Natural killer cell treated with Interleukin-12 subunit alpha and Interleukin-12 subunit beta and Interleukin-15 and Interleukin-18, amount 100 ng/mL, for 72 hours (primary cell): ENCODE results near the gene C2CD2L. TPM values are rescaled to one million over a fixed set of nuclear protein-coding genes. Genes with fewer than 3 reads are reported as not detected.
A peak's percentile ranks its signal among the peaks of the same experiment; 100 is the strongest.

Experiments used
- ATAC-seq, 2 donors: fragments of 150-1000 bp; cut with Tn5 transposase in 1 of 2; sonication (Bioruptor Pico), chemical (Tn5 transposase) in 1 of 2; 2 replicates each; pipeline ENCODE4 v1.10.0; 2021
- DNase-seq: peaks from one replicate; pipeline ENCODE4 v3.0.0; 2022; ENCODE audit warnings: low spot score
- H3K27ac Mint-ChIP-seq, 2 donors: 1 replicate in 1 of 2; 2 replicates in 1 of 2; pipeline ENCODE4 v1.8.0; 2022; ENCODE audit warnings: mixed read lengths in 2 of 2, mild to moderate bottlenecking in 1 of 2, moderate library complexity in 1 of 2
- H3K27me3 Mint-ChIP-seq, 2 donors: 1 replicate in 1 of 2; 2 replicates in 1 of 2; pipeline ENCODE4 v1.8.0; 2022; ENCODE audit warnings: mixed read lengths in 2 of 2
- H3K36me3 Mint-ChIP-seq: one replicate; pipeline ENCODE4 v1.8.0; 2022; ENCODE audit warnings: mixed read lengths
- H3K4me1 Mint-ChIP-seq, 2 donors: 1 replicate in 1 of 2; 2 replicates in 1 of 2; pipeline ENCODE4 v1.8.0; 2022; ENCODE audit warnings: low read depth in 2 of 2, mixed read lengths in 2 of 2, mild to moderate bottlenecking in 1 of 2
- H3K4me3 Mint-ChIP-seq: one replicate; pipeline ENCODE4 v1.8.0; 2022; ENCODE audit warnings: mixed read lengths
- H3K9me3 Mint-ChIP-seq: 2 replicates; pipeline ENCODE4 v1.8.0; 2022; ENCODE audit warnings: mixed read lengths
- total RNA-seq, 2 donors: library from RNA; stranded (reverse); gene quantifications; one replicate each; pipeline ENCODE4 v1.2.3, GENCODE V29; 2022

The C2CD2L gene
- total RNA-seq, 2 donors from 2014 or later, result 37.9 to 58.4 TPM

DNA sequence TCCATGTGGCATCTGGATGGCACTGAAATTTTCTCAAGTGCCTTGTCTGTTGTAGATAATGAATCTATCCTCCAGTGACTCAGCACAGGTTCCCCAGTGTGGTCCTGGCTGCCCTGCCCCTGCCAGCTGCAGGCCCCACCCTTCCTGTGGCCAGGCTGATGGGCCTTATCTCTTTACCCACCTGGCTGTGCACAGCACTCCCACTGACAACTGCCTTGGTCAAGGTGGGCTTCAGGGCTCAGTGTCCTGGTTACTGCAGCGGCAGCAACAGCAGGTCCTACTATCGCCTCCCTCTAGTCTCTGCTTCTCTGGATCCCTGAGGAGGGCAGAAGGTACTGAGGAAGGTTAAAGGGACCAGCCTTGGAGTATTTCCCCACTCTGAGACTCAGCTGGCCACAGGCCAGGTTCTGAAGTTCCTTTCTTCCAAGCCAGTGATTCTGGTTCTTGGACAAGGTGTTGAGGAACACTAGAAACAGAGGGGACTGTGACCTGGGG is 19.4 kb upstream of the C2CD2L start:
- Mint-ChIP-seq H3K27me3 (no peaks in the 10 kb centered on the region), H3K27ac (peak overlapping the region; percentile 7 to 48), H3K4me1 (peaks cover 22 to 35% of the 10 kb centered on the region in 2 donors)

DNA sequence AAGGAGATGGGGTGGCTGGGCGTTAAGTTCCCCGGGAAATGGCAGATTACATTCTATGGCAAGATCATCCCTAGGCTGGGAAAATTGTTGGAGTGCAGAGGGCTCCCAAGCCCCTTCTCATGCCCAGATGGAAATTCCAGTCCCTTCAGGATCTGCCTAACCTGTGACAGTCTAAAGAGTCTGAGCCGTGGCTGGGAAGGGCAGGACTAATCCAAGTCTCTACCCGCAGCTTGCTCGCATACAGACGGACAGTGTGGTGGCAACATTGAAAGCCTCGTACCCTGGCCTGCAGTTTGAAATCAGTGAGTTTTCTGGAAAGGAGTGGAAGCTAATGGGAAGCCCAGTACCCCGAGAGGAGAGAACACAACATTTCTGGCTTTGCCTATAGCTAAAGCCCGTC is 18.7 kb upstream of the C2CD2L start:
- Mint-ChIP-seq H3K4me1 (peaks cover 25 to 38% of the 10 kb centered on the region in 2 donors), H3K4me3 (no peak overlapping the region), H3K9me3 (no peaks in the 10 kb centered on the region), H3K27me3 (no peaks in the 10 kb centered on the region), H3K27ac (peak overlapping the region in 1 of 2 donors; percentile 7), H3K36me3 (peaks cover 2% of the 10 kb centered on the region)
- ATAC-seq (no peak), DNase-seq (no peak)

More for the DNA sequence above, 19.4 kb upstream of the C2CD2L start:
- H3K9me3 Mint-ChIP-seq, result no peaks in the 10 kb centered on the region
- H3K4me3 Mint-ChIP-seq, result peak overlapping the region; percentile 15
- no peaks in the 10 kb centered on the region for H3K36me3 Mint-ChIP-seq
- no peak for DNase-seq
- no peak for ATAC-seq

DNA sequence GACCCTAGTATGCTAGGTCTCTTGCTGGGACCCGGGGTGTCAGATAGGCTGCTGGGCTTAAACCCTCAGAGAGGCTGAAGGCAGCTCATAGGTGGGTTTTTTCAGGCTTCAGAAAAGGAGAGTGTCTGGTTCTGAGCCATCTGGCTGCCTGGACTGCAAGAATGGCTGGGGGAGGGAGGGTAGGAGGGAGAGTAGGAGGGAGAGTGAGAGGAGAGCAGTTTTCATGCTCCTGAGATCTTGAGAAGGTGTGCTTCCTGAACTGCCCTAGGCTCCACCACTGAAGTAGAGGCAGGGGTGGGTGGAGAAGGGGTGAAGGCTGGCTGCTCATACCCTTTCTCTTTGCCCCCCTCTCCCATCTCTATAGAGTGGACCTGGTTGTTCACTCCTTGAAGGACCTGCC is 17.8 kb upstream of the C2CD2L start:
- DNase-seq (no peak), ATAC-seq (no peak)
- H3K4me3 Mint-ChIP-seq, result no peak overlapping the region
- H3K27me3 Mint-ChIP-seq, result no peaks in the 10 kb centered on the region
- no peak overlapping the region for H3K27ac Mint-ChIP-seq
- no peaks in the 10 kb centered on the region for H3K9me3 Mint-ChIP-seq
- H3K4me1 Mint-ChIP-seq, result peaks cover 30 to 42% of the 10 kb centered on the region in 2 donors
- peaks cover 8% of the 10 kb centered on the region for H3K36me3 Mint-ChIP-seq

DNA sequence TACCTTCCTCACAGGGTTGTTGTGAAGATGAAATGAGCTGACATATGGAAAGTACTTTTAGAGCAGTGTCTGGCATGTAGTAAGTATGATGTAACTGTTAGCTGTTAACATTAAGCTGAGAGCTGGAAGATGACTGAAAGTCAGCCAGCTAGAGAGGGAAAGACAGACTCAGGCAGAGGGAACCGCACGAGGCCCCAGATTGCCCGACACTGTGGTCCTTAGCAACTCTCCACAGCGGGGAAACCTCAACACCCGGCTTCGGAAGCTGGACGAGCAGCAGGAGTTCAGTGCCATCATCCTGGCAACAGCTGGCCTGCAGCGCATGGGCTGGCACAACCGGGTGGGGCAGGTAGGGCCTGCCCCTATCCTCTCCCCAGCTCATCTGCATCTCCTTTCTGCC is 16.0 kb upstream of the C2CD2L start:
- Mint-ChIP-seq H3K9me3 (no peaks in the 10 kb centered on the region), H3K36me3 (peaks cover 8% of the 10 kb centered on the region), H3K27ac (peak overlapping the region in 1 of 2 donors; percentile 93), H3K4me1 (peaks cover 31 to 36% of the 10 kb centered on the region in 2 donors), H3K4me3 (no peak overlapping the region), H3K27me3 (no peaks in the 10 kb centered on the region)
- DNase-seq (no peak), ATAC-seq (no peak)

DNA sequence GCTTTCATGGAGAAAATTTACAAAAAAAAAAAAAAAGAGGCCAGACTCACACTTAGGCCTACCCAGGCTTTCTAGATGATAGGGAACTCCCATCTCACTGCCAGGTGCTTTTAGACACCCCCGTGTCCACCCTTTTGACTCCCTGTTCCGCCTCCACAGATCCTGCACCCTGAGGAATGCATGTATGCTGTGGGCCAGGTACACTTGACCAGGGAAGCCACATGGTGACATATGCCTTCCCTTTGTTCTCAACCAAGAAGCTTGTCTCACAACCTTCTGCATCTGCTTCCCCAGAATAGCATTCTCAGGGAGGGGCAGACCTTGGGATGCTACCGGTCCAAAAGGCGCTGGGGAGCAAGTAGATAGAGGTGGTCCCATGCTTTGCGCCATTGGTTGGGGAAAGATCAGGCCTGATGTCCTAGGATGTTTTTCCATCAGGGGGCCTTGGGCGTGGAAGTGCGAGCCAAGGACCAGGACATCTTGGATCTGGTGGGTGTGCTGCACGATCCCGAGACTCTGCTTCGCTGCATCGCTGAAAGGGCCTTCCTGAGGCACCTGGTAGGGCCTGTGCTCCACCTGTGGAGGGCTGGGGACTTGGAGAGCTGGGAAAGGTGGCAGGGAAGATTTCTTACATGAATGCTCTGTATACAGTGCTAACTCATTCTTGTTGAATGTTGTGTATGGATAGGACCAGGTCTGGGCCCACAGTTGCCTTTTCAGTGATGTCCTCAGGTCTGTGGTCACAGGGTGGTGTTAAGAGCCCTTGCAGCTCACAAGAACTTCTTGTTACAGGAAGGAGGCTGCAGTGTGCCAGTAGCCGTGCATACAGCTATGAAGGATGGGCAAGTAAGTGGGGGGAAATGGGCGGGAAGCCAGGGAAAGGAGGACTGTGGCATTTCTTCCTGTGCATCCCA is 14.9 kb upstream of the C2CD2L start:
- DNase-seq (no peak), ATAC-seq (no peak)
- Mint-ChIP-seq H3K9me3 (no peaks in the 10 kb centered on the region), H3K27me3 (no peaks in the 10 kb centered on the region), H3K4me3 (peak overlapping the region; percentile 91), H3K27ac (peak overlapping the region; percentile 59 to 93), H3K36me3 (peaks cover 16% of the 10 kb centered on the region), H3K4me1 (peaks cover 32 to 44% of the 10 kb centered on the region in 2 donors)

DNA sequence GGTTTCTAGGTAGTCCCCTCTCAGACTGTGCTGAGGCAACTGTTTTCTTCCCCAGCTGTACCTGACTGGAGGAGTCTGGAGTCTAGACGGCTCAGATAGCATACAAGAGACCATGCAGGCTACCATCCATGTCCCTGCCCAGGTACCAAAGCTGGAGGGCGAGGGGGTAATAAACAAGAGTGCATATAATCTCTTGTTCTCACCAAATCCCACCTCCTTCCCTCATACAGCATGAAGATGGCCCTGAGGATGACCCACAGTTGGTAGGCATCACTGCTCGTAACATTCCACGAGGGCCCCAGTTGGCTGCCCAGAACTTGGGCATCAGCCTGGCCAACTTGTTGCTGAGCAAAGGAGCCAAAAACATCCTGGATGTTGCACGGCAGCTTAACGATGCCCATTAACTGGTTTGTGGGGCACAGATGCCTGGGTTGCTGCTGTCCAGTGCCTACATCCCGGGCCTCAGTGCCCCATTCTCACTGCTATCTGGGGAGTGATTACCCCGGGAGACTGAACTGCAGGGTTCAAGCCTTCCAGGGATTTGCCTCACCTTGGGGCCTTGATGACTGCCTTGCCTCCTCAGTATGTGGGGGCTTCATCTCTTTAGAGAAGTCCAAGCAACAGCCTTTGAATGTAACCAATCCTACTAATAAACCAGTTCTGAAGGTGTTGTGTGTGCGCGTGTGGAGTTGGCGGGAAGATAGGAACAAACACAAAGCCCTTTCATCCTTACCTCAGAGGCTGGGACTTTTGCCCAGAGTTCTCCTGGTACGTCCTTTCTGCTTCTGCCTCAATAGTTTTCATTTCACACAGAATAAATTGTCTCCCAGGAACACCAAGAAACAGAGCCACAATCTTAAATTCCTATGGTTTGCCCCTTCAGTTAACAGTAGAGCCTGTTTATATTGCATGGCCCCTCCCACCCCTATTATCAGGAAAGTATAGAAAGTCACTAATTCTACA is 14.0 kb upstream of the C2CD2L start:
- H3K4me3 Mint-ChIP-seq, result peak overlapping the region; percentile 91
- H3K36me3 Mint-ChIP-seq, result peaks cover 21% of the 10 kb centered on the region
- H3K27ac Mint-ChIP-seq, result peak overlapping the region; percentile 92 to 93
- H3K4me1 Mint-ChIP-seq, result peaks cover 32 to 39% of the 10 kb centered on the region in 2 donors
- ATAC-seq, result no peak
- no peaks in the 10 kb centered on the region for H3K9me3 Mint-ChIP-seq
- no peaks in the 10 kb centered on the region for H3K27me3 Mint-ChIP-seq
- DNase-seq, result no peak

DNA sequence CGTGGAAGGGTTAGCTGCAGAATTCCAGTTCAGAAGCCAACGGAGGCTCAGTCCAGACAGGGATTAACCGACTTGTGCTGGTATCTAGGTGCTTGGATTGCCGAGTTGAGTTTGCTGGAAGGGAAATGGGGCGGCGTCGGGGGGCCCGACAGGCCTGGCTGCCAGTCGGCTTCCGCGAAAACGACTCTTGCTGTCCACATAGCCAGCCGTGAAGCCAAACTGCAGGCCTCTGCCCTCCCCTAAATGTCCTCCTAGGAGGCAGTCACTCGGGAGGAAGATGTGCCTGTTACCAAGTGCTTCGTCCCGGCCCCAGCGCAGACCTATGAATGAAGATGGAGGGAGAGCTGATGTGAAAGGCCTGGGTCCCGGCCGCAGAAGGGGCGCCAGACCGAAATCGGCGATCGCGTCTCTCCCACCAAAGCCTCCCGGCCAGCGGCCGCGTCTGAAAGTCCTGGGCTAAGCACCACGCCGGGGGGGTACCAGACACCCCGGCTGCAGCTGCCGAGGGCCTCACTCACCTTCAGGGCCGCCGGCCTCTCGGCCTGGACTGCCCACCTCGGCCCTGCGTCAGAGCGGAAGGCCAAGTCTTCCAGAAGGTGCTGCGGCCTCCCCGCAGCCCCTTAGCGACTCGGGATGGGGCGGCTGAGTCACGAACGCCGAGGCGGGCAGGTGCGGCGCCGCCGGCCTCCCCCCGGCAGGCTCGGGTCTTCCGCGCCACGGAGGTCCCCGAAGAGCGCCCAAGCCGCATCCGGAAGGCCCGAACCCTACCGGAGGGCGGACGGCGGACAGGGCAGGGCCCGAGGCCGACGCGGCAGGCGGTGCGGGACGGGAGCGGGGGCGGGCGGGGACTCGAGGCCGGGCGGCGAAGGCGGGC is 13.0 kb upstream of the C2CD2L start:
- ATAC-seq (peak; percentile 15 to 20), DNase-seq (no peak)
- H3K27me3 Mint-ChIP-seq, result no peaks in the 10 kb centered on the region
- peak overlapping the region; percentile 92 to 93 for H3K27ac Mint-ChIP-seq
- H3K4me3 Mint-ChIP-seq, result peak overlapping the region; percentile 91
- H3K36me3 Mint-ChIP-seq, result peaks cover 29% of the 10 kb centered on the region
- H3K9me3 Mint-ChIP-seq, result no peaks in the 10 kb centered on the region
- H3K4me1 Mint-ChIP-seq, result peaks cover 32 to 39% of the 10 kb centered on the region in 2 donors

DNA sequence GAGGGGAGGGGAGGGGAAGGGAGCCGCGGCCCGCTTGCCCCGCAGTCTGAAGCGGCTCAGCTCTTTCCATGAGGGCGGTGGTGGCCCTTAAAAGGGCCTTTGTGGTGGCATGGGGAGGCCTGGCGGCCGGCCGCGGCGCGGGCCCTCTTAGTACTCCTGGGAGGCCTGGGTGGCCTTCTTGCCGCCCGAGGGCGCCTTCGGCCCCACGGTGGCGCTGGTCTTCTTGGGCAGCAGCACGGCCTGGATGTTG is 12.4 kb upstream of the C2CD2L start:
- H3K4me1 Mint-ChIP-seq, result peaks cover 33 to 39% of the 10 kb centered on the region in 2 donors
- peak; percentile 77 for DNase-seq
- peak overlapping the region; percentile 92 to 93 for H3K27ac Mint-ChIP-seq
- H3K36me3 Mint-ChIP-seq, result peaks cover 29% of the 10 kb centered on the region
- H3K27me3 Mint-ChIP-seq, result no peaks in the 10 kb centered on the region
- ATAC-seq, result peak; percentile 64 to 69
- peak overlapping the region; percentile 91 for H3K4me3 Mint-ChIP-seq
- H3K9me3 Mint-ChIP-seq, result no peaks in the 10 kb centered on the region

DNA sequence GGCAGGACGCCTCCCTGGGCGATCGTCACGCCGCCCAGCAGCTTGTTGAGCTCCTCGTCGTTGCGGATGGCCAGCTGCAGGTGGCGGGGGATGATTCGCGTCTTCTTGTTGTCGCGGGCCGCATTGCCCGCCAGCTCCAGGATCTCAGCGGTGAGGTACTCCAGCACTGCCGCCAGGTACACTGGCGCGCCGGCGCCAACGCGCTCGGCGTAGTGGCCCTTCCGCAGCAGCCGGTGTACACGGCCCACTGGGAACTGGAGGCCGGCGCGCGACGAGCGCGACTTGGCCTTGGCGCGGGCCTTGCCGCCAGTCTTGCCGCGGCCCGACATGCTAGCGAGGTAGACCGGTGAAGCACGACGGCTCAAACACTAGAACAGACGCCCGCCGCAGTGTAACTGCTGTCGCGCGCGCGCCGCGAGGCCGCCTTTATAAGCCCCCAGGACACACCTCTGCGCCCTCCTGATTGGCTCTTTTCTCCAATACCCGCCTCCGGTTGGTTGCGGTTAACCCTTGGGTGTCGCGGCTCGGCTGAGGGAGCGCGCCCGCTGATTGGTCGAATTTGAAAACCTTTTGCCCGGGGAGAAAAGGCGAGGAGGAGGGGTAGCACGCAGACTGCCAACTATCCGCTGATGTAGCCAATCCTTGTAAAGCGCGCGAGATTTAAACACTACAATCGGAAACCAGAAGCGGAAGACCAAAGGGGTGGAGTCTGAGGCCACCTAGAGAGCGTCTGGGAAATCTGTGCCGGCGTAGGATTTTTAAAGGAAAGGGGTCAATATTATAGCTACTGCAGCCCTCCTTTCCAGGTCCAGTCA is 11.9 kb upstream of the C2CD2L start:
- H3K36me3 Mint-ChIP-seq, result peaks cover 33% of the 10 kb centered on the region
- DNase-seq, result peak; percentile 100
- peak overlapping the region; percentile 91 for H3K4me3 Mint-ChIP-seq
- no peaks in the 10 kb centered on the region for H3K9me3 Mint-ChIP-seq
- no peaks in the 10 kb centered on the region for H3K27me3 Mint-ChIP-seq
- ATAC-seq, result peak; percentile 91 to 93
- peak overlapping the region; percentile 92 to 93 for H3K27ac Mint-ChIP-seq
- H3K4me1 Mint-ChIP-seq, result peaks cover 38 to 41% of the 10 kb centered on the region in 2 donors

DNA sequence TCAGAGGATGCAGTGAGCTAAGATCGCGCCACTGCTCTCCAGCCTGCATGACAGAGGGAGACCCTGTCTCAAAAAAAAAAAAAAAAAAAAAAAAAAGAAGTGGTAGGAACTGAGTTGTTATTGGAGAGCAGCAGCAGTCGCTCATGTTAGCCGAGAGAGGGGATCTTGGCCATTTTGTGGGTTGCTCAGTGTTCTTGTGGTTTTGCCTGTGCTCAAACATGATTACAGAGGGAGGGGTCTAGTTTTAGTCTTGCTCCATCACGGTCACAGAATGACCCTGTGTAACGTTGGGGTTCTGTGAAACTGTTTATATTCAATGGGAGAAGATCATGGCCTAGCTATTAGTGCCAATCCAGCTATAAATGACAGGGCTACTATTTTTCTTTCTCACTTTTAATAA is 7.4 kb upstream of the C2CD2L start:
- Mint-ChIP-seq H3K4me3 (peak overlapping the region; percentile 92), H3K36me3 (peaks cover 27% of the 10 kb centered on the region), H3K27me3 (no peaks in the 10 kb centered on the region), H3K4me1 (peaks cover 38% of the 10 kb centered on the region in 2 donors), H3K27ac (peak overlapping the region; percentile 95 to 99), H3K9me3 (no peaks in the 10 kb centered on the region)
- no peak for ATAC-seq
- no peak for DNase-seq

DNA sequence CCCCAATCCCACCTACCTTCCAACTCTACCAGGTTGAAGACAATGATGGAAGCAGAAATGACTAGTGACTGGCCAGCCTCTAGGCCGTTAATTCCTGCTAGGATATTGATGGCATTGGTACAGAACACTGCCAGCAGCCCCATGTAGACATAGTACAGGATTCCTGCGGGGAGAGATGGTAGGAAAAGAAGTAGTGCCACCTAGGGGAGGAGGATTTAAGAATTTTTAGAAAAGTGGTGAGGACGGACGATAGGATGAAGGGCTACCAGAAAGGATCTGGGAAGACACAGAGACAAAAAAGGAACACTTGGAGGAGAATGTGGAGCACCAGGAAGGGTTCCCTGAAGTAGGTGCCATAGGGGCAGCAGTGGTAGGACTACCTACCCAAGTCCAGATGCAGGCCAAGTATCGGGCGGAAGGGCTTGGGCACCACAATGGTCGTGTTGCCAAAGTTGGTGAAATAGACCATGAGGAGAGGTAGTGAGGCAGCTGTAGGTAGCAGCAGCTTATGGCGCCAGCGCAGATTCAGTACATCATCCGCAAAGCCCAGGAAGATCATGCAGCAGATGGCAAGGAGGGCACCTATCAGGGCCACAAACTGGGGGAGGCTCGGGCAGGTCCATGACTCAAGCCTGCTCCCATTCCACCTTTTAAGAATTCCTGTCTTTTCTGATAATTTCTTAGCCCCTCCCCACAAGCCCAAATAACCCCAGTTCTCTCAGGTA is 6.7 kb upstream of the C2CD2L start:
- Mint-ChIP-seq H3K4me3 (peak overlapping the region; percentile 92), H3K27me3 (no peaks in the 10 kb centered on the region), H3K36me3 (peaks cover 27% of the 10 kb centered on the region), H3K9me3 (no peaks in the 10 kb centered on the region), H3K27ac (peak overlapping the region; percentile 95 to 99), H3K4me1 (peaks cover 32 to 35% of the 10 kb centered on the region in 2 donors)
- no peak for ATAC-seq
- no peak for DNase-seq
